Colonic mucosa (tissue), 4 donors: ENCODE data around the gene XKR3. TPM values are rescaled to one million over a fixed set of nuclear protein-coding genes. Genes with fewer than 3 reads are reported as not detected.
"Not testable (repeated sequence)": the region's sequence is repeated elsewhere in the genome, so short reads cannot be mapped to it uniquely, and the experiment has no call there.

Experiments used
- DNase-seq: peaks from one replicate; pipeline ENCODE4 v3.0.0-alpha.2; 2020
- H3K27ac ChIP-seq: fragments of 200-600 bp; one replicate; pipeline ENCODE4 v1.8.0; 2021
- H3K27me3 ChIP-seq: fragments of 200-600 bp; one replicate; pipeline ENCODE4 v1.8.0; 2021
- H3K36me3 ChIP-seq: fragments of 200-600 bp; one replicate; pipeline ENCODE4 v1.8.0; 2021
- H3K4me1 ChIP-seq: fragments of 200-600 bp; one replicate; pipeline ENCODE4 v1.8.0; 2021; ENCODE audit warnings: mild to moderate bottlenecking
- H3K4me3 ChIP-seq: fragments of 200-600 bp; one replicate; pipeline ENCODE4 v1.8.0; 2021
- H3K9ac ChIP-seq, 2 donors: one replicate each; pipeline ENCODE4 v1.7.0; 2013; ENCODE audit warnings: control low read depth in 2 of 2, low read depth in 2 of 2, low read length in 2 of 2
- H3K9me3 ChIP-seq: fragments of 200-600 bp; one replicate; pipeline ENCODE4 v1.8.0; 2021
- CTCF ChIP-seq: fragments of 200-600 bp; IDR thresholded peaks from one replicate; pipeline ENCODE4 v1.8.0; 2022; ENCODE audit warnings: antibody characterized with exemption, mild to moderate bottlenecking
- intact Hi-C: fragments of 100-400 bp; cut with DNase I; formaldehyde crosslinking; loops from one replicate; pipeline ENCODE4 v1.14.1; 2022
- total RNA-seq, 2 donors: library from RNA; stranded (reverse); fragmentation: NEBNext Ultra II Directional in 1 of 2; extraction: Animal tissue kit (Norgen Biotek cat#: 25700) in 1 of 2; gene quantifications; one replicate each; pipeline ENCODE4 v1.2.1, GENCODE V29; 2021
- donor health status: healthy.
- donor health status: DM: no; HTN: no; CAD: no.
- donor health status: DM: no; HTN: no; CAD: no.

Gene XKR3
- total RNA-seq, 2 donors from 2014 or later = not detected

DNA sequence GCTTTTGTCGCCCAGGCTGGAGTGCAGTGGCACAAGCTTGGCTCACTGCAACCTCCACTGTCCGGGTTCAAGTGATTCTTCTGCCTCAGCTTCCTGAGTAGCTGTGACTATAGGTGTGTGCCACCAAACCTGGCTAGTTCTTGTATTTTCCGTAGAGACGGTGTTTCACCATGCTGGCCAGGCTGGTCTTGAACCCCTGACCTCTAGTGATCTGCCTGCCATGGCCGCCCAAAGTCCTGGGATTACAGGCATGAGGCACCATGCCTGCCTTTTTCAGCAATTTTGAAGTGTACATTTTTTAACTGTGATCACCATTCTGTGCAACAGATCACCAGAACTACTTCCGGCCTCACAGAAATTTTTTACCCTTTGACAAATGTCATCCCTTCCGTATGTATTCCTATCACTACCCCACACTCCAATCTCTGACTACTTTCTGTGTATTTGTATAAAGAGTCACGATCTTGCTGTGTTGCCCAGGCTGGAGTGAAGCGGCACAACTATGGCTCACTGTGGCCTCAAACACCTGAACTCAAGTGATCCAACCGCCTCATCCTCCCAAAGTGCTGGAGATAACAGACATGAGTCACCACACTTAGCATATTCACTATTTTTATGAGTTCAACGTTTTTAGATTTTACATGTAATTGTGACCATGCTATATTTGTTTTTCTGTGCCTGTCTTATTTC is 44.0 kb downstream of the XKR3 start:
- no peak overlapping the region for H3K27ac ChIP-seq
- no peaks in the 10 kb centered on the region for H3K9me3 ChIP-seq
- H3K9ac ChIP-seq = no peak overlapping the region
- TF ChIP-seq CTCF = no peak
- no peak for DNase-seq
- no peaks in the 10 kb centered on the region for H3K4me1 ChIP-seq
- intact Hi-C loops = no loop called here
- H3K4me3 ChIP-seq = no peak overlapping the region
- H3K27me3 ChIP-seq = no peaks in the 10 kb centered on the region
- H3K36me3 ChIP-seq = no peaks in the 10 kb centered on the region

- intact Hi-C loops = no loop called here
- no peak for TF ChIP-seq CTCF
- no peaks in the 10 kb centered on the region for H3K4me1 ChIP-seq
These were observed 47.8 kb downstream of the XKR3 start for GRCh38 chr22:16777284-16777924.

GRCh38 chr22:16776080-16776479 is 49.1 kb downstream of the XKR3 start:
- Histone ChIP-seq H3K27ac (no peak overlapping the region), H3K36me3 (no peaks in the 10 kb centered on the region), H3K9ac (no peak overlapping the region), H3K4me3 (no peak overlapping the region), H3K4me1 (no peaks in the 10 kb centered on the region), H3K9me3 (no peaks in the 10 kb centered on the region), H3K27me3 (no peaks in the 10 kb centered on the region)
- intact Hi-C loops = no loop called here
- no peak for DNase-seq
- TF ChIP-seq CTCF = no peak

More at GRCh38 chr22:16777284-16777924, 47.8 kb downstream of the XKR3 start:
- H3K9me3 ChIP-seq = no peaks in the 10 kb centered on the region
- H3K9ac ChIP-seq = no peak overlapping the region
- DNase-seq = no peak
- H3K4me3 ChIP-seq = no peak overlapping the region
- no peaks in the 10 kb centered on the region for H3K36me3 ChIP-seq
- H3K27me3 ChIP-seq = no peaks in the 10 kb centered on the region
- H3K27ac ChIP-seq = no peak overlapping the region

- Histone ChIP-seq H3K4me1 (no peaks in the 10 kb centered on the region), H3K27ac (no peak overlapping the region), H3K9me3 (no peaks in the 10 kb centered on the region), H3K4me3 (no peak overlapping the region), H3K9ac (no peak overlapping the region), H3K27me3 (no peaks in the 10 kb centered on the region), H3K36me3 (no peaks in the 10 kb centered on the region)
- DNase-seq = no peak
- intact Hi-C loops = no loop called here
- TF ChIP-seq CTCF = no peak
These were observed 50.2 kb downstream of the XKR3 start for GRCh38 chr22:16774911-16775500.

- H3K9ac ChIP-seq, intact Hi-C loops, H3K9me3 ChIP-seq, H3K27ac ChIP-seq, H3K36me3 ChIP-seq, H3K27me3 ChIP-seq, DNase-seq, H3K4me1 ChIP-seq, H3K4me3 ChIP-seq: not testable (repeated sequence)
These were observed 53.6 kb downstream of the XKR3 start for GRCh38 chr22:16771569-16771968.

- intact Hi-C loops, H3K27ac ChIP-seq, H3K36me3 ChIP-seq, H3K4me1 ChIP-seq, H3K9me3 ChIP-seq, H3K27me3 ChIP-seq, DNase-seq, H3K4me3 ChIP-seq, H3K9ac ChIP-seq: not testable (repeated sequence)
These were observed 57.3 kb downstream of the XKR3 start for GRCh38 chr22:16767927-16768326.

- H3K27me3 ChIP-seq, H3K36me3 ChIP-seq, H3K27ac ChIP-seq, H3K4me3 ChIP-seq, H3K4me1 ChIP-seq, DNase-seq, H3K9ac ChIP-seq, H3K9me3 ChIP-seq, intact Hi-C loops: not testable (repeated sequence)
These were observed 63.0 kb downstream of the XKR3 start for GRCh38 chr22:16762224-16762623.

- H3K9me3 ChIP-seq, H3K4me1 ChIP-seq, H3K4me3 ChIP-seq, H3K36me3 ChIP-seq, DNase-seq, H3K27me3 ChIP-seq, H3K27ac ChIP-seq, H3K9ac ChIP-seq, intact Hi-C loops: not testable (repeated sequence)
These were observed 64.8 kb downstream of the XKR3 start for GRCh38 chr22:16760416-16760815.

- H3K4me1 ChIP-seq, H3K9me3 ChIP-seq, DNase-seq, H3K27ac ChIP-seq, H3K27me3 ChIP-seq, H3K36me3 ChIP-seq, intact Hi-C loops, H3K4me3 ChIP-seq, H3K9ac ChIP-seq: not testable (repeated sequence)
These were observed 75.9 kb downstream of the XKR3 start for GRCh38 chr22:16749282-16749681.
